SU-DHL-6 (cell line): ENCODE data around the gene HELT.
A peak's percentile ranks its signal among the peaks of the same experiment; 100 is the strongest.
"Not testable (repeated sequence)": the region's sequence is repeated elsewhere in the genome, so short reads cannot be mapped to it uniquely, and the experiment has no call there.

Source experiments
- H2AFZ ChIP-seq: fragments of 200-600 bp; sonication (generic); 2 replicates; pipeline ENCODE4 v1.6.1; 2014; ENCODE audit warnings: low read depth, mild to moderate bottlenecking, moderate library complexity, mixed read lengths, antibody characterized with exemption, low read length; ENCODE audit not compliant: severe bottlenecking
- H3F3A ChIP-seq: fragments of 200-600 bp; shearing (Covaris generic); 2 replicates; pipeline ENCODE4 v1.6.0; 2016; ENCODE audit warnings: antibody characterized with exemption, mild to moderate bottlenecking; ENCODE audit not compliant: insufficient read depth
- H3K27ac ChIP-seq: fragments of 200-600 bp; sonication (generic); 2 replicates; pipeline ENCODE4 v1.5.1; 2016; ENCODE audit warnings: low read depth, mild to moderate bottlenecking, low read length, moderate library complexity, mixed read lengths
- H3K27me3 ChIP-seq: fragments of 200-600 bp; sonication (generic), shearing (Covaris generic); 2 replicates; pipeline ENCODE4 v1.6.0; 2014; ENCODE audit warnings: mild to moderate bottlenecking, low read length
- H3K36me3 ChIP-seq: fragments of 200-600 bp; sonication (generic); 2 replicates; pipeline ENCODE4 v1.6.1; 2014; ENCODE audit warnings: mild to moderate bottlenecking, low read length, mixed read lengths
- H3K4me2 ChIP-seq: fragments of 300-600, 200-600 bp; shearing (Covaris generic), sonication (generic); 2 replicates; pipeline ENCODE4 v1.6.0; 2014; ENCODE audit warnings: low read length, low read depth, mild to moderate bottlenecking; ENCODE audit not compliant: poor library complexity, severe bottlenecking
- H3K4me3 ChIP-seq: fragments of 200-600 bp; sonication (generic); 2 replicates; pipeline ENCODE4 v1.5.1; 2014; ENCODE audit warnings: antibody characterized with exemption, low read length, mild to moderate bottlenecking, mixed read lengths; ENCODE audit not compliant: insufficient read depth, poor library complexity, severe bottlenecking
- H3K79me2 ChIP-seq: fragments of 200-600 bp; sonication (generic); 2 replicates; pipeline ENCODE4 v1.6.1; 2014; ENCODE audit warnings: mild to moderate bottlenecking, low read length, moderate library complexity; ENCODE audit not compliant: insufficient read depth
- H3K9ac ChIP-seq: fragments of 200-600 bp; sonication (generic); 2 replicates; pipeline ENCODE4 v1.7.0; 2014; ENCODE audit warnings: mild to moderate bottlenecking, low read length
- H3K9me2 ChIP-seq: fragments of 200-600 bp; sonication (generic); replicated peaks from 2 replicates; pipeline ENCODE4 v1.6.1; 2014; ENCODE audit warnings: low read length; ENCODE audit not compliant: insufficient read depth
- H3K9me3 ChIP-seq: fragments of 200-600 bp; sonication (generic); 2 replicates; pipeline ENCODE4 v1.6.1; 2014; ENCODE audit warnings: low read length, mixed read lengths; ENCODE audit not compliant: insufficient read depth
- H4K20me1 ChIP-seq: fragments of 200-600 bp; sonication (generic); 2 replicates; pipeline ENCODE4 v1.6.1; 2014; ENCODE audit warnings: low read depth, mild to moderate bottlenecking, antibody characterized with exemption, low read length, moderate library complexity, mixed read lengths
- EZH2phosphoT487 ChIP-seq: fragments of 200-600 bp; sonication (generic), shearing (Covaris generic); conservative IDR thresholded peaks from 2 replicates; pipeline ENCODE4 v1.6.1; 2018; ENCODE audit warnings: mild to moderate bottlenecking, antibody characterized with exemption, low read length, moderate library complexity, mixed read lengths
- TF ChIP-seq, protein P1 (sequence below): fragments of 200-600 bp; sonication (generic); IDR thresholded peaks from one replicate; pipeline ENCODE4 v1.5.1; 2017; ENCODE audit warnings: antibody characterized with exemption, mild to moderate bottlenecking, low read length, moderate library complexity; ENCODE audit not compliant: insufficient read depth, poor library complexity, severe bottlenecking

Gene HELT

DNA sequence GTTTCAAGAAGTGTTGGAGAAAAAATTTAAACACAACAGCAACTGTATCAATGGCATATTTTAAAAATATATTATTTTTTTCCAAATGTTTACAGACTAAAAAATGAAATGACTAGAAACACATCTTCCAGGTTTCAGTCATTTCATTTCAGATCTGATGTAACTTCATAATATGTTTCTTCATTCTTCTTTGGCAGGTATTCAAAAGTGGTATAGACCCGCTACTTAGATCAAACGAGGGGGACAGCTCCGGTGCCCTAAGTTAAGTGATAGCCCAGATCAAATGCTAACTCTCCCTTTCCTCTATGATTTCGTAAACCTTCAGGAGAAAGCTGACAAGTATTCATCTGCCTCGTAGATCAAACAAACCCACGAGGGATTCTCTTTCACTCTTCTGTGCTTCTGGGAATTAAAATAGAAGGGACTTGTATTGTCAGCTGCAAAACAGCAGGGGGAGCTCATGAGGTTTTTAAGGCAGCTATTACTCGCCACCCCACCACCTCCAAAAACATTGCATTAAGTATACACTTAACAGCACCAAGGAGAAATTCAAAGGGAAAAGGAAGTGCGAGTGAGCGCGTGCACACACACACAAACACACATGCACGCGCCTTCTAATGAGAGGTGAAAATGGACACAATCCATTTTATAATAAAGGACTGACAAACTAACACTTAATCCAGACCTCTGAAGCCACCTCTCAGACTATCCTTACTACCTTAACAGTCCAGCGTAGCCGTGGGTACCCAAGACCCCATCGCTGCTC is 21.4 kb downstream of the HELT start:
- Histone ChIP-seq H3K4me2 (peak overlapping the region; percentile 40), H3K27me3 (no peaks in the 10 kb centered on the region), H3K9ac (no peak overlapping the region)

DNA sequence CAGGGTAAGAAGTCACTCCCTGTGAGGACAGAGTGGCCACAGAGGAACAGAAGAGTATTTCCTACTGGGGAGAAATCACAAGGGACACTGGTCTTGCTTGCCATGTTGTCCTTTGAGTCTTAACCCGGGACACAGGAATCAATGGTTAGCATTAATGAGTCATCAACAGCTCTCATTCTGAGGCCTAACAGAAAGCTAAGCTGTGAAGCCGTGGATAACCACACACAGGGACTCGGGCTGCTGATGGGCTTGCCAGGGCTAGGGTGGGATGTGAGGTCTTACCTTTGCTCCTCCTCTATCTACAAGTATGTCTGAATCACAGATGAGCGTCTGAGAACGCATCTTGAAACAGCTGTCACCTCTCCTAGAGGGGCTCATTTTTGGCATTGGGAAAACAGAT is 22.2 kb downstream of the HELT start:
- Histone ChIP-seq H3K9me2 (no peaks in the 10 kb centered on the region), H2AFZ (no peak overlapping the region), H3K27ac (no peak overlapping the region), H3K4me2 (no peak overlapping the region), H3K27me3 (no peaks in the 10 kb centered on the region), H3K79me2 (no peaks in the 10 kb centered on the region), H3K9me3 (no peaks in the 10 kb centered on the region), H3K9ac (no peak overlapping the region), H3F3A (no peaks in the 10 kb centered on the region), H3K4me3 (no peak overlapping the region), H4K20me1 (no peaks in the 10 kb centered on the region), H3K36me3 (no peaks in the 10 kb centered on the region)
- no peak for TF ChIP-seq EZH2phosphoT487
- TF ChIP-seq, protein P1, sequence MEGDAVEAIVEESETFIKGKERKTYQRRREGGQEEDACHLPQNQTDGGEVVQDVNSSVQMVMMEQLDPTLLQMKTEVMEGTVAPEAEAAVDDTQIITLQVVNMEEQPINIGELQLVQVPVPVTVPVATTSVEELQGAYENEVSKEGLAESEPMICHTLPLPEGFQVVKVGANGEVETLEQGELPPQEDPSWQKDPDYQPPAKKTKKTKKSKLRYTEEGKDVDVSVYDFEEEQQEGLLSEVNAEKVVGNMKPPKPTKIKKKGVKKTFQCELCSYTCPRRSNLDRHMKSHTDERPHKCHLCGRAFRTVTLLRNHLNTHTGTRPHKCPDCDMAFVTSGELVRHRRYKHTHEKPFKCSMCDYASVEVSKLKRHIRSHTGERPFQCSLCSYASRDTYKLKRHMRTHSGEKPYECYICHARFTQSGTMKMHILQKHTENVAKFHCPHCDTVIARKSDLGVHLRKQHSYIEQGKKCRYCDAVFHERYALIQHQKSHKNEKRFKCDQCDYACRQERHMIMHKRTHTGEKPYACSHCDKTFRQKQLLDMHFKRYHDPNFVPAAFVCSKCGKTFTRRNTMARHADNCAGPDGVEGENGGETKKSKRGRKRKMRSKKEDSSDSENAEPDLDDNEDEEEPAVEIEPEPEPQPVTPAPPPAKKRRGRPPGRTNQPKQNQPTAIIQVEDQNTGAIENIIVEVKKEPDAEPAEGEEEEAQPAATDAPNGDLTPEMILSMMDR: no peak

More for the DNA sequence above, 21.4 kb downstream of the HELT start:
- H3K9me2 ChIP-seq: no peaks in the 10 kb centered on the region
- H3F3A ChIP-seq: no peaks in the 10 kb centered on the region
- TF ChIP-seq, protein P1: peak; percentile 74
- no peak for TF ChIP-seq EZH2phosphoT487
- peak overlapping the region; percentile 30 for H2AFZ ChIP-seq
- H3K36me3 ChIP-seq: no peaks in the 10 kb centered on the region
- no peak overlapping the region for H3K4me3 ChIP-seq
- H4K20me1 ChIP-seq: no peaks in the 10 kb centered on the region
- no peaks in the 10 kb centered on the region for H3K79me2 ChIP-seq
- H3K9me3 ChIP-seq: no peaks in the 10 kb centered on the region
- H3K27ac ChIP-seq: no peak overlapping the region

DNA sequence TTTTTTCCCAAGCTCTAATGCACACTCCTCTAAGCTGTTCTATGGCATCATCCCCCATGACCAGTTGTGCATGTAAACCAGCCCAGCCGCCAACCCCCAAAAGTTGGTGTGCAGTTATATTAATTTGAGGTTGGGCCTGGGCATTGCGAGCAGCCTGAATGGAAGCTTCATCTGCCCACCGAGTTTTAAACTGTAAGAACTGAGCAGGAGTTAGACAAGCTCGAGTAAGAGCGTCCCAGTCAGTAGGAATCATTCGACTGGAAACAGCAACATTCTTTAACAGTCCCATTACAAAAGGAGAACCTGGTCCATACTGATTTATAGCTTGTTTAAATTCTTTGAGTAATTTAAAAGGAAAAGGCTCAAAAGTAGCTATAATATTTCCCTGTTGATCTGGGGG is 32.0 kb downstream of the HELT start:
- H2AFZ ChIP-seq, H3K27me3 ChIP-seq, H3K9me3 ChIP-seq, H3K4me3 ChIP-seq, H3F3A ChIP-seq, H3K27ac ChIP-seq, H3K4me2 ChIP-seq, H3K79me2 ChIP-seq, H3K9ac ChIP-seq, H3K9me2 ChIP-seq, H3K36me3 ChIP-seq, H4K20me1 ChIP-seq: not testable (repeated sequence)

DNA sequence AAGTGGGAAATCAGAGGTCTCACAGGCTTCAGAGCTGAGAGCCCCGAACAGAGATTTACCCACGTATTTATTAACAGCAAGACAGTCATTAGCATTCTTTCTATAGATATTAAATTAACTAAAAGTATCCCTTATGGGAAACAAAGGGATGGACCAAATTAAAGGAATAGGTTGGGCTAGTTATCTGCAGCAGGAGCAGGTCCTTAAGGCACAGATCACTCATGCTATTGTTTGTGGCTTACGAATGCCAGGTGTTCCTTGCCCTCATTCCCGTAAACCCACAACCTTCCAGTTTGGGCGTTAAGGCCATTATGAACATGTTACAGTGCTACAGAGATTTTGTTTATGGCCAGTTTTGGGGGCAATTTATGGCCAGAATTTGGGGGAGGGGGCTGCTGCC is 33.0 kb downstream of the HELT start:
- H3K27me3 ChIP-seq, H2AFZ ChIP-seq, H3F3A ChIP-seq, H3K79me2 ChIP-seq, H3K4me3 ChIP-seq, H3K4me2 ChIP-seq, H3K9me2 ChIP-seq, H3K36me3 ChIP-seq, H3K9me3 ChIP-seq, H3K27ac ChIP-seq, H4K20me1 ChIP-seq, H3K9ac ChIP-seq: not testable (repeated sequence)
